GM10847 (cell line): ENCODE data around the gene NEMP2.

Experiments used
- POLR2A ChIP-seq: IDR thresholded peaks from 2 replicates; pipeline ENCODE4 v1.6.1; 2011; ENCODE audit not compliant: insufficient read length; ENCODE audit errors: extremely low read depth

NEMP2 gene

GRCh38 chr2:190515687-190516086 lies 18.8 kb downstream of the NEMP2 start:
- no peak for TF ChIP-seq POLR2A

GRCh38 chr2:190514676-190515075 lies 19.8 kb downstream of the NEMP2 start:
- no peak for TF ChIP-seq POLR2A

GRCh38 chr2:190513877-190514276 lies 20.6 kb downstream of the NEMP2 start:
- no peak for TF ChIP-seq POLR2A

GRCh38 chr2:190512539-190513095 lies 21.9 kb downstream of the NEMP2 start:
- TF ChIP-seq POLR2A = no peak

- no peak for TF ChIP-seq POLR2A
These were observed 23.4 kb downstream of the NEMP2 start for GRCh38 chr2:190511104-190511503.

- TF ChIP-seq POLR2A = no peak
These were observed 27.4 kb downstream of the NEMP2 start for GRCh38 chr2:190507135-190507534.

GRCh38 chr2:190506666-190507065 lies 27.9 kb downstream of the NEMP2 start:
- TF ChIP-seq POLR2A = no peak

- no peak for TF ChIP-seq POLR2A
These were observed 28.8 kb downstream of the NEMP2 start for GRCh38 chr2:190505696-190506095.

- TF ChIP-seq POLR2A = no peak
These were observed 29.6 kb downstream of the NEMP2 start for GRCh38 chr2:190504912-190505311.

- TF ChIP-seq POLR2A = no peak
These were observed 31.4 kb downstream of the NEMP2 start for GRCh38 chr2:190503088-190503487.

GRCh38 chr2:190501702-190502407 lies 32.7 kb downstream of the NEMP2 start:
- TF ChIP-seq POLR2A = no peak

- no peak for TF ChIP-seq POLR2A
These were observed 33.3 kb downstream of the NEMP2 start for GRCh38 chr2:190501231-190501630.

GRCh38 chr2:190500054-190500502 lies 34.4 kb downstream of the NEMP2 start:
- TF ChIP-seq POLR2A = no peak

- TF ChIP-seq POLR2A = no peak
These were observed 35.2 kb downstream of the NEMP2 start for GRCh38 chr2:190499273-190499672.

- TF ChIP-seq POLR2A = no peak
These were observed 37.1 kb downstream of the NEMP2 start for GRCh38 chr2:190497428-190497827.

GRCh38 chr2:190493095-190493494 lies 41.4 kb downstream of the NEMP2 start:
- TF ChIP-seq POLR2A = no peak

GRCh38 chr2:190490502-190490901 lies 44.0 kb downstream of the NEMP2 start:
- TF ChIP-seq POLR2A = no peak

- TF ChIP-seq POLR2A = no peak
These were observed 45.0 kb downstream of the NEMP2 start for GRCh38 chr2:190489475-190489874.
